OCI-LY3 (cell line): ENCODE data around the gene ARRDC4.

Experiments used
- H2AFZ ChIP-seq: fragments of 200-600, 300-600 bp; shearing (Covaris generic); 2 replicates; pipeline ENCODE4 v1.6.0; 2014; ENCODE audit warnings: antibody characterized with exemption, low read depth, low read length
- H3K27ac ChIP-seq: fragments of 200-600, 300-600 bp; sonication (generic); 2 replicates; pipeline ENCODE4 v1.5.1; 2014; ENCODE audit warnings: mild to moderate bottlenecking, low read length, moderate library complexity, mixed read lengths
- H3K27me3 ChIP-seq: fragments of 200-600, 300-600 bp; sonication (generic); 2 replicates; pipeline ENCODE4 v1.6.1; 2014; ENCODE audit warnings: low read depth, low read length, mixed read lengths
- H3K36me3 ChIP-seq: fragments of 200-600, 300-600 bp; sonication (generic); replicated peaks from 2 replicates; pipeline ENCODE3; 2014; ENCODE audit warnings: low read depth, low read length, mixed read lengths
- H3K4me1 ChIP-seq: fragments of 300-600, 200-600 bp; sonication (generic); 2 replicates; pipeline ENCODE4 v1.6.1; 2014; ENCODE audit warnings: low read length, mixed read lengths
- H3K4me2 ChIP-seq: fragments of 200-600, 300-600 bp; sonication (generic); 2 replicates; pipeline ENCODE4 v1.6.1; 2014; ENCODE audit warnings: low read length, mixed read lengths
- H3K4me3 ChIP-seq: fragments of 300-600, 200-600 bp; sonication (generic); 2 replicates; pipeline ENCODE4 v1.5.1; 2014; ENCODE audit warnings: antibody characterized with exemption, mild to moderate bottlenecking, low read length, moderate library complexity
- H3K79me2 ChIP-seq: fragments of 300-600, 200-600 bp; shearing (Covaris generic); 2 replicates; pipeline ENCODE4 v1.6.1; 2014; ENCODE audit warnings: mild to moderate bottlenecking, low read length, mixed read lengths
- H3K9ac ChIP-seq: fragments of 300-600, 200-600 bp; shearing (Covaris generic); 2 replicates; pipeline ENCODE4 v1.6.0; 2014; ENCODE audit warnings: mild to moderate bottlenecking, low read length, moderate library complexity
- H3K9me3 ChIP-seq: fragments of 200-600, 300-600 bp; shearing (Covaris generic); 2 replicates; pipeline ENCODE4 v1.6.1; 2014; ENCODE audit warnings: low read length, mixed read lengths; ENCODE audit not compliant: insufficient read depth
- H4K20me1 ChIP-seq: fragments of 200-600, 300-600 bp; sonication (generic); 2 replicates; pipeline ENCODE4 v1.6.1; 2016; ENCODE audit warnings: low read length, mixed read lengths; ENCODE audit not compliant: insufficient read depth
- CTCF ChIP-seq: fragments of 200-600, 300-600 bp; sonication (generic); IDR thresholded peaks from 2 replicates; pipeline ENCODE4 v1.5.1; 2014; ENCODE audit warnings: antibody characterized with exemption, low read length, low read depth
- EZH2phosphoT487 ChIP-seq: fragments of 200-600 bp; shearing (Covaris generic); IDR thresholded peaks from 2 replicates; pipeline ENCODE4 v1.6.1; 2018; ENCODE audit warnings: antibody characterized with exemption, mixed run types, low read depth

ARRDC4 gene

GRCh38 chr15:97978401-97979139 is 18.1 kb downstream of the ARRDC4 start:
- H3K36me3 ChIP-seq, result no peaks in the 10 kb centered on the region
- no peaks in the 10 kb centered on the region for H3K79me2 ChIP-seq
- H3K27ac ChIP-seq, result no peak overlapping the region
- no peaks in the 10 kb centered on the region for H3K27me3 ChIP-seq
- no peaks in the 10 kb centered on the region for H3K4me1 ChIP-seq
- H4K20me1 ChIP-seq, result no peaks in the 10 kb centered on the region; the same call in 1 of the 2 replicates
- no peak overlapping the region for H2AFZ ChIP-seq
- TF ChIP-seq EZH2phosphoT487, result no peak
- no peak overlapping the region for H3K4me2 ChIP-seq
- no peak overlapping the region for H3K4me3 ChIP-seq
- H3K9me3 ChIP-seq, result no peaks in the 10 kb centered on the region
- no peak overlapping the region for H3K9ac ChIP-seq

DNA sequence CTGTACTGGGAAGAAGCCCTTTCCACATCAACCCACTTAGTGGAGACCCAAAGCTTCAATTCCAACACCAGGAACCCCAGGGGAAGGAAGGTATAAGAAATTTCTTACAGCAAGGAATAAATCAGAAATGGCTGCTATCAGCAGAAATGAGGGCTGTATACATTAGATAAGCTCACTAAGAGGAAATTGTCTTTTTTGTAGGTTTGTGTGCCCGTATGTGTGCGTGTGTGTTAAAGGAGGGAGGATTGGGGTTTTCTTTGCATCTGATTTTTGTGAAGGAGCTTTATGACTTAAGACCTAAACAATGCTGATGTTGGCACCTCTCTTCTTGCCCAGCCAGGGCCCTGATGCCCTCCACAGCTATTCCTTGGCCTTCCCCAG is 18.6 kb downstream of the ARRDC4 start:
- no peaks in the 10 kb centered on the region for H3K9me3 ChIP-seq
- no peak overlapping the region for H3K27ac ChIP-seq
- H3K4me1 ChIP-seq, result no peaks in the 10 kb centered on the region
- no peaks in the 10 kb centered on the region; the same call in 1 of the 2 replicates for H4K20me1 ChIP-seq
- no peak for TF ChIP-seq EZH2phosphoT487
- TF ChIP-seq CTCF, result no peak
- no peak overlapping the region for H3K9ac ChIP-seq
- H3K4me3 ChIP-seq, result no peak overlapping the region
- no peak overlapping the region for H3K4me2 ChIP-seq
- H2AFZ ChIP-seq, result no peak overlapping the region
- H3K79me2 ChIP-seq, result no peaks in the 10 kb centered on the region
- H3K27me3 ChIP-seq, result no peaks in the 10 kb centered on the region
- H3K36me3 ChIP-seq, result no peaks in the 10 kb centered on the region

- H3K36me3 ChIP-seq, result no peaks in the 10 kb centered on the region
- no peaks in the 10 kb centered on the region for H3K79me2 ChIP-seq
- H2AFZ ChIP-seq, result no peak overlapping the region
- H3K27me3 ChIP-seq, result no peaks in the 10 kb centered on the region
- H3K4me3 ChIP-seq, result no peak overlapping the region
- no peaks in the 10 kb centered on the region for H3K9me3 ChIP-seq
- no peak overlapping the region for H3K4me2 ChIP-seq
- H3K9ac ChIP-seq, result no peak overlapping the region
- H3K4me1 ChIP-seq, result no peaks in the 10 kb centered on the region
- TF ChIP-seq CTCF (no peak), EZH2phosphoT487 (no peak)
- no peak overlapping the region for H3K27ac ChIP-seq
- no peaks in the 10 kb centered on the region for H4K20me1 ChIP-seq
Measured at GRCh38 chr15:97981058-97981457, 20.6 kb downstream of the ARRDC4 start.

DNA sequence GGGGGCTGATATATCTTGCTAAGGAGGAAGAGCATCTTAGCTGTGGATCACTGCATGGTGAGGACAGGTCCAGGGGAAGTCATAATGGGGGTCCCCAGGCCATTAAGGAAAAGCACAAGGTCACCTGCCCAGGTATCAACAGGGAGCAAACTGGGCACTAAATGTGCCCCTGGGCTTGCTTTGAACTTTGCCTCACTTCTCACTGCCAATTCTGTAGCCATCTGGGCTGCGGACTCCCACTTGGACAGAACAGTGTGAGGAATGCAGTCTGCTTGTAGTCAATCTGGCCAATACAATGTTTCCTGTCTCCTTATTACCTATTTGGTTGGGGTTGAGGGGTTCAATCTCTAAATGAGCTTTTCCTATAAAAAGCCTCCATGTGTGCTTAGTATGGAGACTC is 21.3 kb downstream of the ARRDC4 start:
- Histone ChIP-seq H2AFZ (no peak overlapping the region), H3K4me1 (no peaks in the 10 kb centered on the region), H3K9ac (no peak overlapping the region), H3K27ac (no peak overlapping the region), H3K4me3 (no peak overlapping the region), H3K9me3 (no peaks in the 10 kb centered on the region), H3K36me3 (no peaks in the 10 kb centered on the region), H4K20me1 (no peaks in the 10 kb centered on the region), H3K4me2 (no peak overlapping the region), H3K79me2 (no peaks in the 10 kb centered on the region), H3K27me3 (no peaks in the 10 kb centered on the region)
- TF ChIP-seq CTCF (no peak), EZH2phosphoT487 (no peak)
